ENCODE measurements around the gene SLC6A18. TPM values are rescaled to one million over a fixed set of nuclear protein-coding genes. Genes with fewer than 3 reads are reported as not detected.
"Not testable (repeated sequence)": the region's sequence is repeated elsewhere in the genome, so short reads cannot be mapped to it uniquely, and the experiment has no call there.

Gene SLC6A18
- polyA plus RNA-seq, 3 donors = 0.26 to 3.4 (median 2.5) TPM

- DNase-seq = not testable (repeated sequence)
Measured at GRCh38 chr5:1290956-1291355, 65.8 kb downstream of the SLC6A18 start.

- DNase-seq = no peak
Measured at GRCh38 chr5:1291611-1292080, 66.5 kb downstream of the SLC6A18 start.

GRCh38 chr5:1292139-1292538, 67.0 kb downstream of the SLC6A18 start:
- DNase-seq = no peak

GRCh38 chr5:1292846-1293415, 67.8 kb downstream of the SLC6A18 start:
- DNase-seq = no peak

GRCh38 chr5:1293416-1294205, 68.4 kb downstream of the SLC6A18 start:
- no peak for DNase-seq

GRCh38 chr5:1294206-1294834, 69.1 kb downstream of the SLC6A18 start:
- DNase-seq = no peak

GRCh38 chr5:1294835-1295649, 69.9 kb downstream of the SLC6A18 start, which contains the start of gene TERT:
Gene TERT (minus strand): TSS chr5:1295068. CDS start chr5:1294989, 79 bp downstream.
- DNase-seq = no peak

- no peak for DNase-seq
Measured at GRCh38 chr5:1295650-1296037, 70.5 kb downstream of the SLC6A18 start.

Other genes starting within 250 kb of the SLC6A18 start
- gene NKD2, start 216.6 kb upstream of the SLC6A18 start, polyA plus RNA-seq (ENCODE audit: insufficient read length in 3 of 3) = 10 to 100 TPM; 16.4 to 21.1 (median 20.5) TPM
- gene SLC12A7, start 113.3 kb upstream of the SLC6A18 start, polyA plus RNA-seq (ENCODE audit: insufficient read length in 3 of 3) = 10 to 100 TPM; 41.3 to 50.2 (median 44.3) TPM
- gene SLC6A19, start 23.8 kb upstream of the SLC6A18 start, polyA plus RNA-seq (ENCODE audit: insufficient read length in 3 of 3) = 10 to 100 TPM; 50.8 to 77.3 (median 71.8) TPM
- 1 to 10 TPM in 2 of 3 donors, under 1 TPM in 1; 0.31 to 1.2 (median 1.0) TPM for gene TERT, start 69.7 kb downstream of the SLC6A18 start, polyA plus RNA-seq (ENCODE audit: insufficient read length in 3 of 3)
- 100 to 1,000 TPM; 129 to 144 (median 143) TPM for gene CLPTM1L, start 119.7 kb downstream of the SLC6A18 start, polyA plus RNA-seq (ENCODE audit: insufficient read length in 3 of 3)
- gene SLC6A3, start 220.1 kb downstream of the SLC6A18 start, polyA plus RNA-seq (ENCODE audit: insufficient read length in 3 of 3) = under 1 TPM; 0.15 to 0.40 (median 0.21) TPM

Measured in renal pelvis (tissue), 4 donors.